Ishikawa (cell line): Measurements from ENCODE around the gene COL4A5.

ENCODE experiments used
- CEBPB ChIP-seq: IDR thresholded peaks from 2 replicates; pipeline ENCODE4 v1.6.1; 2012
- CREB1 ChIP-seq: IDR thresholded peaks from 2 replicates; pipeline ENCODE4 v1.6.1; 2012; ENCODE audit warnings: low read depth
- EGR1 ChIP-seq: IDR thresholded peaks from 2 replicates; pipeline ENCODE4 v1.6.1; 2012
- EP300 ChIP-seq: IDR thresholded peaks from 2 replicates; pipeline ENCODE4 v1.6.1; 2012; ENCODE audit warnings: borderline replicate concordance
- FOXM1 ChIP-seq: IDR thresholded peaks from 2 replicates; pipeline ENCODE4 v1.6.1; 2012; ENCODE audit warnings: low read depth, borderline replicate concordance
- NFIC ChIP-seq: IDR thresholded peaks from 2 replicates; pipeline ENCODE4 v1.6.1; 2012
- RAD21 ChIP-seq: IDR thresholded peaks from 2 replicates; pipeline ENCODE4 v1.6.1; 2012; ENCODE audit warnings: low read depth
- TAF1 ChIP-seq: IDR thresholded peaks from 2 replicates; pipeline ENCODE4 v1.6.1; 2012; ENCODE audit warnings: low read depth, mild to moderate bottlenecking
- TCF12 ChIP-seq: IDR thresholded peaks from 2 replicates; pipeline ENCODE4 v1.6.1; 2012; ENCODE audit warnings: low read depth
- TEAD4 ChIP-seq: IDR thresholded peaks from 2 replicates; pipeline ENCODE4 v1.6.1; 2012
- YY1 ChIP-seq: IDR thresholded peaks from 2 replicates; pipeline ENCODE4 v1.6.1; 2012; ENCODE audit warnings: low read depth
- ZBTB7A ChIP-seq: IDR thresholded peaks from 2 replicates; pipeline ENCODE4 v1.6.1; 2012; ENCODE audit warnings: low read depth
- TF ChIP-seq, protein P1 (sequence below): IDR thresholded peaks from 2 replicates; pipeline ENCODE4 v1.6.1; 2012
- TF ChIP-seq, protein P2 (sequence below): IDR thresholded peaks from 2 replicates; pipeline ENCODE4 v1.6.1; 2012
- TF ChIP-seq, protein P3 (sequence below): IDR thresholded peaks from 2 replicates; pipeline ENCODE4 v1.6.1; 2012; ENCODE audit warnings: low read depth, mild to moderate bottlenecking

The COL4A5 gene

DNA sequence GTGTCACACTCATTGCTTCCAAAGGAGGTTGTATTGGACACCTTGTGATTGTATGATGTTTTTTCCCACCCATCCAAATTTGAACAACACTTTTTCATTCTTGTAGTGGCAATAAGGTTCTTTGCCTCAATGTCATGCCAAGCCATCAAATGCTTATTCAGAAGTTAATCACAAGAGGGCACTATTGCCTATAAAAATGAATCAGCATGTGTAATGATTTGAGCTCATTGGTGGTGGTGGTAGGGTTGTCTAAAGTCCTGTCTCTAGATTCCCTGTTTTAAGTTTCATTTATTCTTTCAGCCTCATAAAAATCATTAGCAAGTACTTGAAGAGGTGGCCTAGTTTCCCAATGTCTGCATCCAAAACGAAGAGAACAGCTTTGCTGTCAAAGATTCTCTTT, 259.7 kb downstream of the COL4A5 start:
- TF ChIP-seq CEBPB (no peak), RAD21 (peak; percentile 31; the same call in 1 of the 2 replicates)

DNA sequence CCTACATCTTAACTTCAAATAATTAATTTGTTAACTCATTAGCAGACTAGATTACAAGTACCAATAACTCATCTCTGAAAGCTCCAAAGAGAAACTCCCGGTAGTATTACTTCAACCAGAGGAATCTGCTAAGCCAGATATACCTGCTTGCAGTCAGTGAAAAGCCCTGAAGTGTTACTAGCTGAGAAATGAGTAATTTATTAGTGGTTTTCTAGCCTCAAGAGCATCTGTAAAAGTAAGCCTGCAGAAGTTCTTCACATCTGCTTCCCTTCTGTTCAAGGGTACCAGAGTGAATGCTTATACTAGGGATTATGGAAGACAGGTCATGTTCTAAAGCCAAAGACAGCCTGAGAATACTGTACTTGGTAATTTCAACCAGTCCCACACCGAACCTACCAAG, 262.0 kb downstream of the COL4A5 start:
- TF ChIP-seq CEBPB, result no peak
- no peak for TF ChIP-seq TCF12
- TF ChIP-seq, protein P1, sequence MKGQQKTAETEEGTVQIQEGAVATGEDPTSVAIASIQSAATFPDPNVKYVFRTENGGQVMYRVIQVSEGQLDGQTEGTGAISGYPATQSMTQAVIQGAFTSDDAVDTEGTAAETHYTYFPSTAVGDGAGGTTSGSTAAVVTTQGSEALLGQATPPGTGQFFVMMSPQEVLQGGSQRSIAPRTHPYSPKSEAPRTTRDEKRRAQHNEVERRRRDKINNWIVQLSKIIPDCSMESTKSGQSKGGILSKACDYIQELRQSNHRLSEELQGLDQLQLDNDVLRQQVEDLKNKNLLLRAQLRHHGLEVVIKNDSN, result no peak
- TF ChIP-seq TAF1, result no peak
- no peak for TF ChIP-seq RAD21
- TF ChIP-seq NFIC, result no peak
- TF ChIP-seq, protein P2, sequence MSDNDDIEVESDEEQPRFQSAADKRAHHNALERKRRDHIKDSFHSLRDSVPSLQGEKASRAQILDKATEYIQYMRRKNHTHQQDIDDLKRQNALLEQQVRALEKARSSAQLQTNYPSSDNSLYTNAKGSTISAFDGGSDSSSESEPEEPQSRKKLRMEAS, result no peak
- TF ChIP-seq TEAD4, result no peak
- no peak for TF ChIP-seq YY1
- no peak for TF ChIP-seq ZBTB7A
- TF ChIP-seq, protein P3, sequence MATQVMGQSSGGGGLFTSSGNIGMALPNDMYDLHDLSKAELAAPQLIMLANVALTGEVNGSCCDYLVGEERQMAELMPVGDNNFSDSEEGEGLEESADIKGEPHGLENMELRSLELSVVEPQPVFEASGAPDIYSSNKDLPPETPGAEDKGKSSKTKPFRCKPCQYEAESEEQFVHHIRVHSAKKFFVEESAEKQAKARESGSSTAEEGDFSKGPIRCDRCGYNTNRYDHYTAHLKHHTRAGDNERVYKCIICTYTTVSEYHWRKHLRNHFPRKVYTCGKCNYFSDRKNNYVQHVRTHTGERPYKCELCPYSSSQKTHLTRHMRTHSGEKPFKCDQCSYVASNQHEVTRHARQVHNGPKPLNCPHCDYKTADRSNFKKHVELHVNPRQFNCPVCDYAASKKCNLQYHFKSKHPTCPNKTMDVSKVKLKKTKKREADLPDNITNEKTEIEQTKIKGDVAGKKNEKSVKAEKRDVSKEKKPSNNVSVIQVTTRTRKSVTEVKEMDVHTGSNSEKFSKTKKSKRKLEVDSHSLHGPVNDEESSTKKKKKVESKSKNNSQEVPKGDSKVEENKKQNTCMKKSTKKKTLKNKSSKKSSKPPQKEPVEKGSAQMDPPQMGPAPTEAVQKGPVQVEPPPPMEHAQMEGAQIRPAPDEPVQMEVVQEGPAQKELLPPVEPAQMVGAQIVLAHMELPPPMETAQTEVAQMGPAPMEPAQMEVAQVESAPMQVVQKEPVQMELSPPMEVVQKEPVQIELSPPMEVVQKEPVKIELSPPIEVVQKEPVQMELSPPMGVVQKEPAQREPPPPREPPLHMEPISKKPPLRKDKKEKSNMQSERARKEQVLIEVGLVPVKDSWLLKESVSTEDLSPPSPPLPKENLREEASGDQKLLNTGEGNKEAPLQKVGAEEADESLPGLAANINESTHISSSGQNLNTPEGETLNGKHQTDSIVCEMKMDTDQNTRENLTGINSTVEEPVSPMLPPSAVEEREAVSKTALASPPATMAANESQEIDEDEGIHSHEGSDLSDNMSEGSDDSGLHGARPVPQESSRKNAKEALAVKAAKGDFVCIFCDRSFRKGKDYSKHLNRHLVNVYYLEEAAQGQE, result no peak
- no peak for TF ChIP-seq CREB1
- no peak for TF ChIP-seq FOXM1
- no peak for TF ChIP-seq EP300
- no peak for TF ChIP-seq EGR1

DNA sequence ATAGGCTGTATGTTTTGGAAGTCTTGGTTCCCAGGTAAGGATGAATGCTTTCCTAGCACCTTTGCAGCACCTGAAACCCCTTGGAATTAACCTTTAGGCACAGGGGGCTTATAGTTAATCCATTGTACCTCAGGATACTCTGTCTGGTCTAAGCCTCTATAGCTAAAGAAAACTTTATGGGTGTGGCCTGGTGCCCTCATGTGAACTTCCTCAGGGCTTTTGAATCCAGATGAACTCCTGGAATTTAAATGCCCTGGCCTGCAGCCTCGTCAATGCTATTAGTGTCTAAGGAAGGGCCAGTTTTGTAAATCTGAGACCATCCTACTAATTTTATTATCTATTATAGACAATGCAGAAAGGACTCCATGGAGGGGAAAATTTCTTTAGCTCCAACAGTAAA, 262.9 kb downstream of the COL4A5 start:
- TF ChIP-seq TAF1 (no peak), TEAD4 (no peak), RAD21 (no peak), TCF12 (no peak), YY1 (no peak), FOXM1 (no peak), CREB1 (no peak), EP300 (no peak), CEBPB (no peak), EGR1 (no peak)
- TF ChIP-seq, protein P1, result no peak

DNA sequence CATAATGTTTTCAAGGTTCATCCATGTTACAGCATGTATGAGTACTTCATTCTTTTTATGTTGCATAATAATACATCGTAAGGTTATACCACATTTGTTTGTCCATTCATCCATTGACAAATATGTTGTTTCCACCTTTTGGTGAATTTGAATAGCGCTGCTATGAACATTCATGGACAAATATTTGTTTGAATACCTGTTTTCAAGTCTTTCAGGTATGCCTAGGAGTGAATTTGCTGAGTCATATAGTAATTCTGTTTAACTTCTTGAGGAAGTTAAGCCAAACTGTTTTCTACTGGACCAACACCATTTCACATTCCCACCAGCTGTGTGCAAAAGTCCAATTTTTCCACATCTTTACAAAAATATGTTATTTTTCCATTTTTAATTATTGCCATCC, 265.2 kb downstream of the COL4A5 start:
- TF ChIP-seq FOXM1, result no peak
- TF ChIP-seq, protein P1, result no peak
- TF ChIP-seq EP300, result no peak
- no peak for TF ChIP-seq CEBPB
- TF ChIP-seq, protein P2, result no peak
- TF ChIP-seq TCF12, result no peak
- TF ChIP-seq, protein P3, result no peak

DNA sequence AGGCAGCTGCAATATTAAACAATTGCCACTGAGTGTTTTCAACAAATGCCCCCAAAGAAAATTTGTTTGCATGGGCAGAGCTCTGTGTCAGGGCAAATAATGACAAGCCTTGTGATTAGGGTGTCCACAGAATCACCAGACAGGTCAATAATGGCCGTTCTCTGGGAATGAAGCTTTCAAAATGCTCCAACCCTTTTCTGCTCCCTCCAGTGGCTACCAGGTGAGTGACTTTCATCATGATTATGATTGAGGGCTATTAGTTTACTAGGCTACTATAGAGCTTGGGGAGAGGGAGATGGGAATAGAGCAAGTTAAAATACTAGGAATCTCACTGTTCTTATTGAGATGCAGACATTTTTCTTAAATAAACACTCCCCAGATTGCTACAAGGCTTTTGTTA, 273.2 kb downstream of the COL4A5 start:
- no peak for TF ChIP-seq EP300
- TF ChIP-seq, protein P2, result no peak
- TF ChIP-seq RAD21, result no peak
- no peak for TF ChIP-seq FOXM1
- TF ChIP-seq YY1, result no peak
- TF ChIP-seq, protein P3, result no peak
